ENCODE measurements around the gene EEF1A2. TPM values are rescaled to one million over a fixed set of nuclear protein-coding genes. Genes with fewer than 3 reads are reported as not detected.

EEF1A2 gene
- total and polyA plus RNA-seq, 2 experiments from 2014 or later = 1.3 to 37.1 TPM

DNA sequence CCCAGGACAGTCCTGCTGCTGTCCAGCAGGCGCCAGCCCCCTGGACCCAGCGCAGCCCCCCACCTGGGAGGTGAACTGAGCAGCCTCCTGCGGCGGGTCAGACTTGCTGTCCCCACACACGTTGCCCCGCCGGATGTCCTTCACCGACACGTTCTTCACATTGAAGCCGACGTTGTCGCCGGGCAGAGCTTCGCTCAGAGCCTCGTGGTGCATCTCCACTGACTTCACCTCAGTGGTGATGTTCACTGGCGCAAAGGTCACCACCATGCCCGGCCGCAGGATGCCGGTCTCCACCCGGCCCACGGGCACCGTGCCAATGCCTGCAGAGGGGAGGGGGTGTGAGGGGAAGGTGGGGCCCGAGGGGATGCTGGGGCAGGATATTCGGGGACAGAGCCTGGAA, 8.5 kb downstream of the EEF1A2 start (continued):
- TF ChIP-seq, protein P1, sequence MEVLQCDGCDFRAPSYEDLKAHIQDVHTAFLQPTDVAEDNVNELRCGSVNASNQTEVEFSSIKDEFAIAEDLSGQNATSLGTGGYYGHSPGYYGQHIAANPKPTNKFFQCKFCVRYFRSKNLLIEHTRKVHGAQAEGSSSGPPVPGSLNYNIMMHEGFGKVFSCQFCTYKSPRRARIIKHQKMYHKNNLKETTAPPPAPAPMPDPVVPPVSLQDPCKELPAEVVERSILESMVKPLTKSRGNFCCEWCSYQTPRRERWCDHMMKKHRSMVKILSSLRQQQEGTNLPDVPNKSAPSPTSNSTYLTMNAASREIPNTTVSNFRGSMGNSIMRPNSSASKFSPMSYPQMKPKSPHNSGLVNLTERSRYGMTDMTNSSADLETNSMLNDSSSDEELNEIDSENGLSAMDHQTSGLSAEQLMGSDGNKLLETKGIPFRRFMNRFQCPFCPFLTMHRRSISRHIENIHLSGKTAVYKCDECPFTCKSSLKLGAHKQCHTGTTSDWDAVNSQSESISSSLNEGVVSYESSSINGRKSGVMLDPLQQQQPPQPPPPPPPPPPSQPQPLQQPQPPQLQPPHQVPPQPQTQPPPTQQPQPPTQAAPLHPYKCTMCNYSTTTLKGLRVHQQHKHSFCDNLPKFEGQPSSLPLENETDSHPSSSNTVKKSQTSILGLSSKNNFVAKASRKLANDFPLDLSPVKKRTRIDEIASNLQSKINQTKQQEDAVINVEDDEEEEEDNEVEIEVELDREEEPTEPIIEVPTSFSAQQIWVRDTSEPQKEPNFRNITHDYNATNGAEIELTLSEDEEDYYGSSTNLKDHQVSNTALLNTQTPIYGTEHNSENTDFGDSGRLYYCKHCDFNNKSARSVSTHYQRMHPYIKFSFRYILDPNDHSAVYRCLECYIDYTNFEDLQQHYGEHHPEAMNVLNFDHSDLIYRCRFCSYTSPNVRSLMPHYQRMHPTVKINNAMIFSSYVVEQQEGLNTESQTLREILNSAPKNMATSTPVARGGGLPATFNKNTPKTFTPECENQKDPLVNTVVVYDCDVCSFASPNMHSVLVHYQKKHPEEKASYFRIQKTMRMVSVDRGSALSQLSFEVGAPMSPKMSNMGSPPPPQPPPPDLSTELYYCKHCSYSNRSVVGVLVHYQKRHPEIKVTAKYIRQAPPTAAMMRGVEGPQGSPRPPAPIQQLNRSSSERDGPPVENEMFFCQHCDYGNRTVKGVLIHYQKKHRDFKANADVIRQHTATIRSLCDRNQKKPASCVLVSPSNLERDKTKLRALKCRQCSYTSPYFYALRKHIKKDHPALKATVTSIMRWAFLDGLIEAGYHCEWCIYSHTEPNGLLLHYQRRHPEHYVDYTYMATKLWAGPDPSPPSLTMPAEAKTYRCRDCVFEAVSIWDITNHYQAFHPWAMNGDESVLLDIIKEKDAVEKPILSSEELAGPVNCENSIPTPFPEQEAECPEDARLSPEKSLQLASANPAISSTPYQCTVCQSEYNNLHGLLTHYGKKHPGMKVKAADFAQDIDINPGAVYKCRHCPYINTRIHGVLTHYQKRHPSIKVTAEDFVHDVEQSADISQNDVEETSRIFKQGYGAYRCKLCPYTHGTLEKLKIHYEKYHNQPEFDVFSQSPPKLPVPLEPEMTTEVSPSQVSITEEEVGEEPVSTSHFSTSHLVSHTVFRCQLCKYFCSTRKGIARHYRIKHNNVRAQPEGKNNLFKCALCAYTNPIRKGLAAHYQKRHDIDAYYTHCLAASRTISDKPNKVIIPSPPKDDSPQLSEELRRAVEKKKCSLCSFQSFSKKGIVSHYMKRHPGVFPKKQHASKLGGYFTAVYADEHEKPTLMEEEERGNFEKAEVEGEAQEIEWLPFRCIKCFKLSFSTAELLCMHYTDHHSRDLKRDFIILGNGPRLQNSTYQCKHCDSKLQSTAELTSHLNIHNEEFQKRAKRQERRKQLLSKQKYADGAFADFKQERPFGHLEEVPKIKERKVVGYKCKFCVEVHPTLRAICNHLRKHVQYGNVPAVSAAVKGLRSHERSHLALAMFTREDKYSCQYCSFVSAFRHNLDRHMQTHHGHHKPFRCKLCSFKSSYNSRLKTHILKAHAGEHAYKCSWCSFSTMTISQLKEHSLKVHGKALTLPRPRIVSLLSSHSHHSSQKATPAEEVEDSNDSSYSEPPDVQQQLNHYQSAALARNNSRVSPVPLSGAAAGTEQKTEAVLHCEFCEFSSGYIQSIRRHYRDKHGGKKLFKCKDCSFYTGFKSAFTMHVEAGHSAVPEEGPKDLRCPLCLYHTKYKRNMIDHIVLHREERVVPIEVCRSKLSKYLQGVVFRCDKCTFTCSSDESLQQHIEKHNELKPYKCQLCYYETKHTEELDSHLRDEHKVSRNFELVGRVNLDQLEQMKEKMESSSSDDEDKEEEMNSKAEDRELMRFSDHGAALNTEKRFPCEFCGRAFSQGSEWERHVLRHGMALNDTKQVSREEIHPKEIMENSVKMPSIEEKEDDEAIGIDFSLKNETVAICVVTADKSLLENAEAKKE (CRISPR knock-in tag; IDR thresholded peaks at IDR 0.05) = no peak
- TF ChIP-seq EZH2phosphoT487 (IDR thresholded peaks at IDR 0.05; ENCODE audit: unreplicated experiment) (no peak), POLR2AphosphoS5 (IDR thresholded peaks at IDR 0.05; ENCODE audit: low read depth) (no peak), NANOG (IDR thresholded peaks at IDR 0.05; ENCODE audit: borderline replicate concordance) (no peak), EZH2 (IDR thresholded peaks at IDR 0.05; ENCODE audit: low read depth, unreplicated experiment) (no peak)
- TF ChIP-seq, protein P2, sequence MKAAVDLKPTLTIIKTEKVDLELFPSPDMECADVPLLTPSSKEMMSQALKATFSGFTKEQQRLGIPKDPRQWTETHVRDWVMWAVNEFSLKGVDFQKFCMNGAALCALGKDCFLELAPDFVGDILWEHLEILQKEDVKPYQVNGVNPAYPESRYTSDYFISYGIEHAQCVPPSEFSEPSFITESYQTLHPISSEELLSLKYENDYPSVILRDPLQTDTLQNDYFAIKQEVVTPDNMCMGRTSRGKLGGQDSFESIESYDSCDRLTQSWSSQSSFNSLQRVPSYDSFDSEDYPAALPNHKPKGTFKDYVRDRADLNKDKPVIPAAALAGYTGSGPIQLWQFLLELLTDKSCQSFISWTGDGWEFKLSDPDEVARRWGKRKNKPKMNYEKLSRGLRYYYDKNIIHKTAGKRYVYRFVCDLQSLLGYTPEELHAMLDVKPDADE (IDR thresholded peaks at IDR 0.05) = no peak
- TF ChIP-seq, protein P3, sequence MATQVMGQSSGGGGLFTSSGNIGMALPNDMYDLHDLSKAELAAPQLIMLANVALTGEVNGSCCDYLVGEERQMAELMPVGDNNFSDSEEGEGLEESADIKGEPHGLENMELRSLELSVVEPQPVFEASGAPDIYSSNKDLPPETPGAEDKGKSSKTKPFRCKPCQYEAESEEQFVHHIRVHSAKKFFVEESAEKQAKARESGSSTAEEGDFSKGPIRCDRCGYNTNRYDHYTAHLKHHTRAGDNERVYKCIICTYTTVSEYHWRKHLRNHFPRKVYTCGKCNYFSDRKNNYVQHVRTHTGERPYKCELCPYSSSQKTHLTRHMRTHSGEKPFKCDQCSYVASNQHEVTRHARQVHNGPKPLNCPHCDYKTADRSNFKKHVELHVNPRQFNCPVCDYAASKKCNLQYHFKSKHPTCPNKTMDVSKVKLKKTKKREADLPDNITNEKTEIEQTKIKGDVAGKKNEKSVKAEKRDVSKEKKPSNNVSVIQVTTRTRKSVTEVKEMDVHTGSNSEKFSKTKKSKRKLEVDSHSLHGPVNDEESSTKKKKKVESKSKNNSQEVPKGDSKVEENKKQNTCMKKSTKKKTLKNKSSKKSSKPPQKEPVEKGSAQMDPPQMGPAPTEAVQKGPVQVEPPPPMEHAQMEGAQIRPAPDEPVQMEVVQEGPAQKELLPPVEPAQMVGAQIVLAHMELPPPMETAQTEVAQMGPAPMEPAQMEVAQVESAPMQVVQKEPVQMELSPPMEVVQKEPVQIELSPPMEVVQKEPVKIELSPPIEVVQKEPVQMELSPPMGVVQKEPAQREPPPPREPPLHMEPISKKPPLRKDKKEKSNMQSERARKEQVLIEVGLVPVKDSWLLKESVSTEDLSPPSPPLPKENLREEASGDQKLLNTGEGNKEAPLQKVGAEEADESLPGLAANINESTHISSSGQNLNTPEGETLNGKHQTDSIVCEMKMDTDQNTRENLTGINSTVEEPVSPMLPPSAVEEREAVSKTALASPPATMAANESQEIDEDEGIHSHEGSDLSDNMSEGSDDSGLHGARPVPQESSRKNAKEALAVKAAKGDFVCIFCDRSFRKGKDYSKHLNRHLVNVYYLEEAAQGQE (IDR thresholded peaks at IDR 0.05; ENCODE audit: unreplicated experiment) = no peak

Measured in GM23338 (cell line).